Fibroblast of the aortic adventitia (primary cell): ENCODE measurements around the gene LIF. TPM values are rescaled to one million over a fixed set of nuclear protein-coding genes. Genes with fewer than 3 reads are reported as not detected.
A peak's percentile ranks its signal among the peaks of the same experiment; 100 is the strongest.
"Not testable (repeated sequence)": the region's sequence is repeated elsewhere in the genome, so short reads cannot be mapped to it uniquely, and the experiment has no call there.

Experiments
- DNase-seq: peaks from one replicate; pipeline ENCODE4 v3.0.0-alpha.2; 2010; ENCODE audit warnings: low read depth
- H3K4me3 ChIP-seq: 2 replicates; pipeline ENCODE4 v1.5.1; 2011; ENCODE audit warnings: low read depth, mild to moderate bottlenecking, control low read depth, low read length, moderate library complexity
- CTCF ChIP-seq: IDR thresholded peaks from 2 replicates; pipeline ENCODE4 v1.5.1; 2011; ENCODE audit warnings: mild to moderate bottlenecking, low read length, control low read depth, inconsistent platforms; ENCODE audit not compliant: insufficient read depth
- total RNA-seq: library from RNA; depleted of rRNA; stranded (reverse); fragments of >200 nt; gene quantifications from 2 replicates; pipeline ENCODE4 v1.2.3, GENCODE V29; 2012; ENCODE audit warnings: low replicate concordance

LIF gene
- total RNA-seq, 1 donor = 6.2 TPM

- peak; percentile 8 for TF ChIP-seq CTCF
- peak; percentile 93 for DNase-seq
- H3K4me3 ChIP-seq = no peak overlapping the region
Measured at GRCh38 chr22:30206944-30207343, 39.6 kb downstream of the LIF start.

GRCh38 chr22:30205281-30206115 lies 41.1 kb downstream of the LIF start:
- TF ChIP-seq CTCF = no peak
- peak; percentile 93 for DNase-seq
- H3K4me3 ChIP-seq = no peak overlapping the region

- TF ChIP-seq CTCF = no peak
- H3K4me3 ChIP-seq = no peak overlapping the region
- peak; percentile 92 for DNase-seq
Measured at GRCh38 chr22:30204742-30205111, 41.8 kb downstream of the LIF start.

GRCh38 chr22:30204015-30204741 lies 42.4 kb downstream of the LIF start:
- DNase-seq = no peak
- TF ChIP-seq CTCF = no peak
- H3K4me3 ChIP-seq = no peak overlapping the region

- TF ChIP-seq CTCF = no peak
- peak; percentile 92 for DNase-seq
- H3K4me3 ChIP-seq = no peak overlapping the region
Measured at GRCh38 chr22:30202531-30203006, 44.0 kb downstream of the LIF start.

- DNase-seq = peak; percentile 86
Measured at GRCh38 chr22:30201945-30202344, 44.6 kb downstream of the LIF start.

GRCh38 chr22:30200905-30201304 lies 45.7 kb downstream of the LIF start:
- DNase-seq = not testable (repeated sequence)

More at GRCh38 chr22:30201945-30202344, 44.6 kb downstream of the LIF start:
- TF ChIP-seq CTCF = no peak
- no peak overlapping the region for H3K4me3 ChIP-seq

More at GRCh38 chr22:30200905-30201304, 45.7 kb downstream of the LIF start:
- not testable (repeated sequence) for H3K4me3 ChIP-seq
